HepG2 (cell line): ENCODE results near the gene TGM5. TPM values are rescaled to one million over a fixed set of nuclear protein-coding genes. Genes with fewer than 3 reads are reported as not detected.

ENCODE experiments used
- ATAC-seq: fragments of 200-7000 bp; cut with Tn5 transposase; 3 replicates; pipeline ENCODE4 v1.9.1; 2020; ENCODE audit warnings: mild to moderate bottlenecking, moderate library complexity
- BruUV-seq: library from RNA; stranded (reverse); fragments of 400-500 nt; replicated peaks from 2 replicates; lab custom pipeline; 2021; lab: Mats Ljungman, UMichigan
- CTCF ChIA-PET: fragments of 300-600 bp; formaldehyde crosslinking; extraction: SDS; loops from one replicate; lab custom pipeline; 2021; ENCODE audit warnings: low total read pairs, inconsistent platforms, low intra/inter-chr PET ratio; lab: Yijun Ruan, JAX
- POLR2A ChIA-PET: fragments of 350-600 bp; sonication (Branson Sonifier 250); formaldehyde crosslinking; loops from one replicate; lab custom pipeline; 2020; ENCODE audit warnings: antibody characterized with exemption, inconsistent platforms; lab: Yijun Ruan, JAX
- DNase-seq: peaks from one replicate; pipeline ENCODE4 v3.0.0-alpha.2; 2015; ENCODE audit warnings: low spot score
- FAIRE-seq: peaks from 3 replicates; lab custom pipeline; 2011; peaks lifted over from hg19 to GRCh38; lab: Jason Lieb, UNC
- H2AFZ ChIP-seq: one replicate; pipeline ENCODE4 v1.6.1; 2011; ENCODE audit warnings: low read length, inconsistent platforms
- H3K27ac ChIP-seq: fragments of 300-600 bp; 3 replicates; pipeline ENCODE4 v1.8.0; 2011; ENCODE audit warnings: mixed run types, mild to moderate bottlenecking, mixed read lengths, low read length, inconsistent platforms; ENCODE audit not compliant: insufficient read depth; ENCODE audit errors: extremely low read length
- H3K27me3 ChIP-seq, 2 experiments: fragments of 200-600 bp in 1 of 2; 2 replicates in 1 of 2; 3 replicates in 1 of 2; pipeline versions ENCODE4 v1.6.0 to v1.8.0; 2011; ENCODE audit warnings: low read length in 2 of 2, mild to moderate bottlenecking in 2 of 2, moderate library complexity in 2 of 2, inconsistent platforms in 1 of 2; ENCODE audit not compliant: insufficient read depth in 2 of 2, control insufficient read depth in 1 of 2
- H3K36me3 ChIP-seq, 2 experiments: fragments of 200-600 bp in 1 of 2; replicated peaks in 1 of 2; 2 replicates in 1 of 2; 3 replicates in 1 of 2; pipeline versions ENCODE4 v1.5.1 to v1.8.0; 2011; ENCODE audit warnings: low read length in 2 of 2, inconsistent platforms in 1 of 2; ENCODE audit not compliant: insufficient read depth in 2 of 2, control insufficient read depth in 1 of 2
- H3K4me1 ChIP-seq: 2 replicates; pipeline ENCODE4 v1.5.1; 2012; ENCODE audit warnings: low read length, inconsistent platforms; ENCODE audit not compliant: insufficient read depth
- H3K4me2 ChIP-seq: 2 replicates; pipeline ENCODE4 v1.6.0; 2011; ENCODE audit warnings: low read depth, low read length, inconsistent platforms
- H3K4me3 ChIP-seq, 3 experiments: fragments of 200-600 bp in 1 of 3; sonication (generic), shearing (Covaris generic) in 1 of 3; replicated peaks in 1 of 3; 2 replicates each; pipeline ENCODE4 v1.5.1; 2011 to 2016; ENCODE audit warnings: low read length in 3 of 3, inconsistent platforms in 2 of 3, low read depth in 2 of 3, mild to moderate bottlenecking in 2 of 3, control low read depth in 1 of 3, mixed read lengths in 1 of 3; ENCODE audit not compliant: insufficient read depth in 1 of 3
- H3K79me2 ChIP-seq: one replicate; pipeline ENCODE4 v1.6.1; 2011; ENCODE audit warnings: low read length, inconsistent platforms; ENCODE audit not compliant: insufficient read depth
- H3K9ac ChIP-seq: 2 replicates; pipeline ENCODE4 v1.6.0; 2011; ENCODE audit warnings: mild to moderate bottlenecking, low read depth, low read length, inconsistent platforms; ENCODE audit not compliant: insufficient read depth
- H3K9me3 ChIP-seq: 2 replicates; pipeline ENCODE4 v1.5.1; 2012; ENCODE audit warnings: mild to moderate bottlenecking, low read length
- H4K20me1 ChIP-seq: 2 replicates; pipeline ENCODE4 v1.6.0; 2011; ENCODE audit warnings: inconsistent platforms, mild to moderate bottlenecking, low read length, moderate library complexity; ENCODE audit not compliant: insufficient read depth
- EED ChIP-seq: sonication (generic); formaldehyde crosslinking; IDR thresholded peaks from 2 replicates; pipeline ENCODE4 v1.5.0; 2020; ENCODE audit warnings: mild to moderate bottlenecking, missing genetic modification reagents
- ELF1 ChIP-seq: sonication (generic); formaldehyde crosslinking; IDR thresholded peaks from 2 replicates; pipeline ENCODE4 v1.4.0; 2020; ENCODE audit warnings: missing genetic modification reagents
- GPBP1L1 ChIP-seq: sonication (generic); formaldehyde crosslinking; IDR thresholded peaks from 2 replicates; pipeline ENCODE4 v1.5.0; 2020; ENCODE audit warnings: mild to moderate bottlenecking, missing genetic modification reagents
- NFRKB ChIP-seq: fragments of 450-650 bp; IDR thresholded peaks from 2 replicates; pipeline ENCODE4 v1.6.1; 2017
- NR0B2 ChIP-seq: sonication (generic); formaldehyde crosslinking; IDR thresholded peaks from 2 replicates; pipeline ENCODE4 v1.4.0; 2020; ENCODE audit warnings: mild to moderate bottlenecking, missing genetic modification reagents
- RBFOX2 ChIP-seq: fragments of 200-400 bp; formaldehyde crosslinking; IDR thresholded peaks from 2 replicates; pipeline ENCODE4 v1.6.1; 2017; ENCODE audit warnings: low read depth, mild to moderate bottlenecking, low read length
- REXO4 ChIP-seq: sonication (generic); formaldehyde crosslinking; IDR thresholded peaks from 2 replicates; pipeline ENCODE4 v1.8.0; 2022; ENCODE audit warnings: missing genetic modification reagents, mild to moderate bottlenecking, borderline replicate concordance
- U2AF2 ChIP-seq: fragments of 200-400 bp; formaldehyde crosslinking; IDR thresholded peaks from 2 replicates; pipeline ENCODE4 v1.6.1; 2017; ENCODE audit warnings: low read depth, mild to moderate bottlenecking, low read length
- ZFP36 ChIP-seq: fragments of 150-350 bp; IDR thresholded peaks from 2 replicates; pipeline ENCODE4 v1.6.1; 2018; ENCODE audit warnings: borderline replicate concordance, low read length, low read depth; ENCODE audit not compliant: partially characterized antibody
- ZKSCAN5 ChIP-seq: sonication (generic); formaldehyde crosslinking; IDR thresholded peaks from 2 replicates; pipeline ENCODE4 v1.5.1; 2020; ENCODE audit warnings: mild to moderate bottlenecking, missing genetic modification reagents
- ZNF160 ChIP-seq: sonication (generic); formaldehyde crosslinking; IDR thresholded peaks from 2 replicates; pipeline ENCODE4 v1.8.0; 2022; ENCODE audit warnings: mild to moderate bottlenecking, inconsistent platforms, missing genetic modification reagents
- ZNF264 ChIP-seq: sonication (generic); formaldehyde crosslinking; IDR thresholded peaks from 2 replicates; pipeline ENCODE4 v1.4.0; 2020; ENCODE audit warnings: missing genetic modification reagents
- ZNF331 ChIP-seq: sonication (generic); formaldehyde crosslinking; IDR thresholded peaks from 2 replicates; pipeline ENCODE4 v1.4.0; 2020; ENCODE audit warnings: missing genetic modification reagents
- ZNF883 ChIP-seq: sonication (generic); formaldehyde crosslinking; IDR thresholded peaks from 2 replicates; pipeline ENCODE4 v1.5.1; 2020; ENCODE audit warnings: mild to moderate bottlenecking, missing genetic modification reagents; ENCODE audit errors: not compliant biosample characterization
- WGBS: methylation state at CpG from one replicate; pipeline ENCODE4 v1.1.6; 2017; ENCODE audit warnings: low lambda C conversion rate; 5-methylcytosine and 5-hydroxymethylcytosine counted together
- in situ Hi-C: cut with HindIII; loops from 2 replicates; pipeline ENCODE4 v1.10.0; 2017; ENCODE audit warnings: low pct_unique_long_range_greater_than_20kb; ENCODE audit not compliant: extremely low pct_ligation_motif_present
- intact Hi-C: fragments of 100-400 bp; cut with micrococcal nuclease; formaldehyde crosslinking; loops from one replicate; pipeline ENCODE4 v1.10.0; 2022; ENCODE audit not compliant: unreplicated experiment
- polyA plus RNA-seq, 8 experiments: library from polyadenylated mRNA; depleted of rRNA in 3 of 8; stranded (reverse) in 7 of 8; unstranded in 1 of 8; fragments of >200 nt; fragmentation: Illumina TruSeq in 4 of 8; extraction: Trizol in 4 of 8; gene quantifications; 2 replicates each; pipeline versions ENCODE4 v1.2.1 to v1.2.3, GENCODE V29; 2011 to 2016; ENCODE audit warnings: low read depth in 4 of 8, missing spikeins in 1 of 8, mixed read lengths in 1 of 8; ENCODE audit not compliant: insufficient read depth in 1 of 8
- total RNA-seq, 5 experiments: library from RNA; depleted of rRNA; stranded (reverse); fragments of >200 nt; fragmentation: Illumina TruSeq; extraction: Trizol; gene quantifications; 2 replicates each; pipeline ENCODE4 v1.2.3, GENCODE V29; 2016; ENCODE audit warnings: low read depth in 1 of 5
- TF ChIP-seq, protein P1 (sequence below): sonication (generic); formaldehyde crosslinking; IDR thresholded peaks from 2 replicates; pipeline ENCODE4 v1.5.0; 2020; ENCODE audit warnings: mild to moderate bottlenecking, missing genetic modification reagents, borderline replicate concordance
- TF ChIP-seq, protein P2 (sequence below): sonication (generic); formaldehyde crosslinking; conservative IDR thresholded peaks from 2 replicates; pipeline ENCODE4 v1.8.1; 2023; ENCODE audit warnings: missing genetic modification reagents

Gene TGM5
- total and polyA plus RNA-seq, 2 of the 13 experiments (the other 11 are each of a cell fraction or from before 2014, with no cell fraction given) = 0.18 to 0.65 TPM

DNA sequence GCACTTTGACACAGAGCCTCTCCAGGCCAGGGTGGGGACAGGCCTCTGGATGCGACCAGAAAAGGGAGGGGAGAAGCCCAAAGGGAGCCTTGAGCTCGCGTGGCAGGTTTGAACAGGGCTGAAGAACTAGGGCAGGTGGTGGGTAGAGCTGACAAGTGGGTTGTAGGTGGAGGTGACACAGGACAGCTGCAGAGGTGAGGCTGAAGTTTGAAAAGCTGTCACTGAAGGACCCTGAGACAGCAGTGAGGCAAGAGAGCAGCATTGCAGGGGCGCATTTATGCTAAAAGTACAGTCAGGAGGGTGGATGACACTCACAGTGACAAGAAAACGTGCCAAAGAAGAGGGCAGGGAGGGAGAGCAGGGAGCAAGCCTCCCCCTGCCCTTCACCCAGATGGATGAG, 24.1 kb downstream of the TGM5 start:
- Histone ChIP-seq H3K9me3 (no peaks in the 10 kb centered on the region), H3K27ac (no peak overlapping the region), H3K27me3 (peaks cover 0 to 15% of the 10 kb centered on the region in 2 experiments; a peak in 2 of 5 replicates), H3K79me2 (no peaks in the 10 kb centered on the region), H3K9ac (no peak overlapping the region), H3K4me2 (no peak overlapping the region), H3K36me3 (no peaks in the 10 kb centered on the region), H3K4me3 (no peak overlapping the region), H2AFZ (no peak overlapping the region), H4K20me1 (no peaks in the 10 kb centered on the region), H3K4me1 (peaks cover 27% of the 10 kb centered on the region)
- in situ Hi-C loops (no loop called here), intact Hi-C loops (no loop called here)
- FAIRE-seq (no peak), DNase-seq (no peak), ATAC-seq (no peak)
- POLR2A ChIA-PET = no interaction called here
- CTCF ChIA-PET = no interaction called here
- no peak for TF ChIP-seq NFRKB
- TF ChIP-seq ZFP36 = no peak
- TF ChIP-seq ZNF331 (CRISPR knock-in tag) = no peak
- no peak for TF ChIP-seq U2AF2
- TF ChIP-seq ZNF883 = no peak
- TF ChIP-seq, protein P1, sequence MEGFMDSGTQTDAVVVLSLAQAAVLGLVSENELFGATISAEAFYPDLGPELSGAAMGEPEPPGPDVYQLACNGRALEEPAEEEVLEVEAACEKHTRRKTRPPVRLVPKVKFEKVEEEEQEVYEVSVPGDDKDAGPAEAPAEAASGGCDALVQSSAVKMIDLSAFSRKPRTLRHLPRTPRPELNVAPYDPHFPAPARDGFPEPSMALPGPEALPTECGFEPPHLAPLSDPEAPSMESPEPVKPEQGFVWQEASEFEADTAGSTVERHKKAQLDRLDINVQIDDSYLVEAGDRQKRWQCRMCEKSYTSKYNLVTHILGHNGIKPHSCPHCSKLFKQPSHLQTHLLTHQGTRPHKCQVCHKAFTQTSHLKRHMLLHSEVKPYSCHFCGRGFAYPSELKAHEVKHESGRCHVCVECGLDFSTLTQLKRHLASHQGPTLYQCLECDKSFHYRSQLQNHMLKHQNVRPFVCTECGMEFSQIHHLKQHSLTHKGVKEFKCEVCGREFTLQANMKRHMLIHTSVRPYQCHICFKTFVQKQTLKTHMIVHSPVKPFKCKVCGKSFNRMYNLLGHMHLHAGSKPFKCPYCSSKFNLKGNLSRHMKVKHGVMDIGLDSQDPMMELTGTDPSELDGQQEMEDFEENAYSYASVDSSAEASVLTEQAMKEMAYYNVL = no peak
- TF ChIP-seq ZNF160 (CRISPR knock-in tag) = no peak
- BruUV-seq = no TSS peak
- 18% methylated on average over 5 of the region's 5 CpGs for WGBS

- Histone ChIP-seq H3K4me2 (no peak overlapping the region), H3K27ac (no peak overlapping the region), H3K4me3 (no peak overlapping the region), H2AFZ (no peak overlapping the region), H3K79me2 (no peaks in the 10 kb centered on the region), H3K27me3 (peaks cover 0 to 19% of the 10 kb centered on the region in 2 experiments; a peak in 2 of 5 replicates), H3K9ac (no peak overlapping the region), H3K9me3 (no peaks in the 10 kb centered on the region), H4K20me1 (no peaks in the 10 kb centered on the region), H3K36me3 (no peaks in the 10 kb centered on the region), H3K4me1 (peaks cover 27% of the 10 kb centered on the region)
- POLR2A ChIA-PET = no interaction called here
- in situ Hi-C loops (no loop called here), intact Hi-C loops (no loop called here)
- DNase-seq (no peak), ATAC-seq (no peak), FAIRE-seq (no peak)
- WGBS = no CpG with 5 or more reads among the region's 1 CpG
- CTCF ChIA-PET = no interaction called here
- BruUV-seq = no TSS peak
- TF ChIP-seq EED (CRISPR knock-in tag) = no peak
- TF ChIP-seq REXO4 (CRISPR knock-in tag) = no peak
- no peak for TF ChIP-seq ELF1
- no peak for TF ChIP-seq NR0B2
- TF ChIP-seq, protein P2, sequence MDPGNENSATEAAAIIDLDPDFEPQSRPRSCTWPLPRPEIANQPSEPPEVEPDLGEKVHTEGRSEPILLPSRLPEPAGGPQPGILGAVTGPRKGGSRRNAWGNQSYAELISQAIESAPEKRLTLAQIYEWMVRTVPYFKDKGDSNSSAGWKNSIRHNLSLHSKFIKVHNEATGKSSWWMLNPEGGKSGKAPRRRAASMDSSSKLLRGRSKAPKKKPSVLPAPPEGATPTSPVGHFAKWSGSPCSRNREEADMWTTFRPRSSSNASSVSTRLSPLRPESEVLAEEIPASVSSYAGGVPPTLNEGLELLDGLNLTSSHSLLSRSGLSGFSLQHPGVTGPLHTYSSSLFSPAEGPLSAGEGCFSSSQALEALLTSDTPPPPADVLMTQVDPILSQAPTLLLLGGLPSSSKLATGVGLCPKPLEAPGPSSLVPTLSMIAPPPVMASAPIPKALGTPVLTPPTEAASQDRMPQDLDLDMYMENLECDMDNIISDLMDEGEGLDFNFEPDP (CRISPR knock-in tag) = no peak
- TF ChIP-seq RBFOX2 = no peak
- TF ChIP-seq ZNF264 (CRISPR knock-in tag) = no peak
- no peak for TF ChIP-seq ZKSCAN5 (CRISPR knock-in tag)
- TF ChIP-seq GPBP1L1 (CRISPR knock-in tag) = no peak
These were observed 25.6 kb downstream of the TGM5 start for GRCh38 chr15:43241100-43241499.
